Psoas muscle (tissue), 8 donors: ENCODE results near the gene CHPF2. TPM values are rescaled to one million over a fixed set of nuclear protein-coding genes. Genes with fewer than 3 reads are reported as not detected.

Experiments
- ATAC-seq, 4 donors: fragments of 200-7000 bp; cut with Tn5 transposase; one replicate each; pipeline ENCODE4 v1.9.1; 2020; ENCODE audit warnings: moderate library complexity in 3 of 4, mild to moderate bottlenecking in 2 of 4
- DNase-seq, 2 donors: peaks; one replicate each; pipeline ENCODE4 v3.0.0-alpha.2; 2020
- H3K27ac ChIP-seq: fragments of 200-600 bp; one replicate; pipeline ENCODE4 v1.8.0; 2022
- H3K27me3 ChIP-seq, 3 donors: fragments of 200-600 bp in 1 of 3; one replicate each; pipeline versions ENCODE4 v1.6.1 to v1.8.0; 2013 to 2022; ENCODE audit warnings: low read length in 2 of 3, mild to moderate bottlenecking in 2 of 3, moderate library complexity in 1 of 3; ENCODE audit not compliant: insufficient read depth in 3 of 3
- H3K36me3 ChIP-seq, 2 donors: fragments of 200-600 bp in 1 of 2; one replicate each; pipeline versions ENCODE4 v1.6.1 to v1.8.0; 2013 to 2022; ENCODE audit warnings: low read depth in 1 of 2, mild to moderate bottlenecking in 1 of 2, moderate library complexity in 1 of 2; ENCODE audit not compliant: insufficient read depth in 1 of 2
- H3K4me1 ChIP-seq: fragments of 200-600 bp; one replicate; pipeline ENCODE4 v1.8.0; 2022
- H3K4me3 ChIP-seq: fragments of 200-600 bp; one replicate; pipeline ENCODE4 v1.8.0; 2022; ENCODE audit warnings: mild to moderate bottlenecking
- H3K9me3 ChIP-seq: fragments of 200-600 bp; one replicate; pipeline ENCODE4 v1.8.0; 2022
- WGBS, 3 donors: extraction: QIAGEN DNeasy Blood & Tissue Kit; methylation state at CpG; one replicate each; pipeline versions ENCODE4 v1.1.6 to v1.1.7; 2013; 5-methylcytosine and 5-hydroxymethylcytosine counted together
- intact Hi-C, 2 donors: fragments of 100-400 bp; cut with DNase I; formaldehyde crosslinking; loops; one replicate each; pipeline versions ENCODE4 v1.11.0 to v1.14.2; 2022
- polyA plus RNA-seq, 3 donors: library from polyadenylated mRNA; stranded (reverse); fragments of 200-250 nt; gene quantifications; one replicate each; pipeline ENCODE4 v1.2.3, GENCODE V29; 2013
- total RNA-seq, 4 donors: library from RNA; stranded (reverse); fragmentation: NEBNext Ultra II Directional in 2 of 4; extraction: Animal tissue kit (Norgen Biotek cat#: 25700) in 2 of 4; gene quantifications; one replicate each; pipeline versions ENCODE4 v1.2.1 to v1.2.4, GENCODE V29; 2021 to 2023
- TF ChIP-seq, protein P1 (sequence below): fragments of 200-600 bp; IDR thresholded peaks from one replicate; pipeline ENCODE4 v1.8.0; 2022; ENCODE audit warnings: antibody characterized with exemption
- donor health status: healthy with polysubstance abuse.
- donor health status: DM: no; HTN: no; CAD: no; lungs with moderate emphysema.
- donor health status: Bipolar disorder and iron deficiency.
- donor health status: healthy.
- donor health status: DM: yes; HTN: yes; CAD: no.
- donor health status: DM: no; HTN: no; CAD: no.
- donor health status: DM: no; HTN: no; CAD: no.
- donor health status: DM: yes; HTN: yes; CAD: no.

Gene CHPF2
- total and polyA plus RNA-seq, 7 donors, result 5.3 to 19.8 (median 10.1) TPM

GRCh38 chr7:151233804-151234203 is 1.5 kb downstream of the CHPF2 start:
- Histone ChIP-seq H3K9me3 (no peaks in the 10 kb centered on the region), H3K4me1 (peaks cover 33% of the 10 kb centered on the region), H3K4me3 (peak overlapping the region; percentile 92), H3K27me3 (no peaks in the 10 kb centered on the region), H3K27ac (peak overlapping the region; percentile 88), H3K36me3 (peaks cover 7 to 42% of the 10 kb centered on the region in 2 donors)
- WGBS, 3 donors, result 69 to 80% (median 80%) methylated on average over 9 of the region's 9 CpGs
- DNase-seq (no peak), ATAC-seq (no peak)
- intact Hi-C loops, result no loop called here
- TF ChIP-seq, protein P1, sequence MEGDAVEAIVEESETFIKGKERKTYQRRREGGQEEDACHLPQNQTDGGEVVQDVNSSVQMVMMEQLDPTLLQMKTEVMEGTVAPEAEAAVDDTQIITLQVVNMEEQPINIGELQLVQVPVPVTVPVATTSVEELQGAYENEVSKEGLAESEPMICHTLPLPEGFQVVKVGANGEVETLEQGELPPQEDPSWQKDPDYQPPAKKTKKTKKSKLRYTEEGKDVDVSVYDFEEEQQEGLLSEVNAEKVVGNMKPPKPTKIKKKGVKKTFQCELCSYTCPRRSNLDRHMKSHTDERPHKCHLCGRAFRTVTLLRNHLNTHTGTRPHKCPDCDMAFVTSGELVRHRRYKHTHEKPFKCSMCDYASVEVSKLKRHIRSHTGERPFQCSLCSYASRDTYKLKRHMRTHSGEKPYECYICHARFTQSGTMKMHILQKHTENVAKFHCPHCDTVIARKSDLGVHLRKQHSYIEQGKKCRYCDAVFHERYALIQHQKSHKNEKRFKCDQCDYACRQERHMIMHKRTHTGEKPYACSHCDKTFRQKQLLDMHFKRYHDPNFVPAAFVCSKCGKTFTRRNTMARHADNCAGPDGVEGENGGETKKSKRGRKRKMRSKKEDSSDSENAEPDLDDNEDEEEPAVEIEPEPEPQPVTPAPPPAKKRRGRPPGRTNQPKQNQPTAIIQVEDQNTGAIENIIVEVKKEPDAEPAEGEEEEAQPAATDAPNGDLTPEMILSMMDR, result no peak

DNA sequence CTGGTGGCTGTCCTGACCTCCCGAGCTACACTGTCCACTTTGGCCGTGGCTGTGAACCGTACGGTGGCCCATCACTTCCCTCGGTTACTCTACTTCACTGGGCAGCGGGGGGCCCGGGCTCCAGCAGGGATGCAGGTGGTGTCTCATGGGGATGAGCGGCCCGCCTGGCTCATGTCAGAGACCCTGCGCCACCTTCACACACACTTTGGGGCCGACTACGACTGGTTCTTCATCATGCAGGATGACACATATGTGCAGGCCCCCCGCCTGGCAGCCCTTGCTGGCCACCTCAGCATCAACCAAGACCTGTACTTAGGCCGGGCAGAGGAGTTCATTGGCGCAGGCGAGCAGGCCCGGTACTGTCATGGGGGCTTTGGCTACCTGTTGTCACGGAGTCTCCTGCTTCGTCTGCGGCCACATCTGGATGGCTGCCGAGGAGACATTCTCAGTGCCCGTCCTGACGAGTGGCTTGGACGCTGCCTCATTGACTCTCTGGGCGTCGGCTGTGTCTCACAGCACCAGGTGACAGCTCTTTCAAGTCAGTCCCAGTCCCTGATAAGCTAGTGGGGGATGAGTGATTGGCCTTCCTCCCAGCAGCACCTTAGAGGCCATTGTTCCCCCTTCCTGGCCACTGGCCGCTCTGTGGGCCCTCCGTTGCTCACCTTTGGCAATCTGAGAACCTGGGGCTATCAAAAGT is 3.0 kb downstream of the CHPF2 start:
- H3K4me1 ChIP-seq, result peaks cover 33% of the 10 kb centered on the region
- DNase-seq (no peak), ATAC-seq (no peak)
- no peak overlapping the region for H3K27ac ChIP-seq
- TF ChIP-seq, protein P1, result no peak
- H3K4me3 ChIP-seq, result no peak overlapping the region
- intact Hi-C loops, result no loop called here
- 80 to 91% (median 87%) methylated on average over 28 of the region's 28 CpGs for WGBS, 3 donors
- H3K9me3 ChIP-seq, result no peaks in the 10 kb centered on the region
- H3K27me3 ChIP-seq, result no peaks in the 10 kb centered on the region
- peaks cover 7 to 57% of the 10 kb centered on the region in 2 donors for H3K36me3 ChIP-seq

DNA sequence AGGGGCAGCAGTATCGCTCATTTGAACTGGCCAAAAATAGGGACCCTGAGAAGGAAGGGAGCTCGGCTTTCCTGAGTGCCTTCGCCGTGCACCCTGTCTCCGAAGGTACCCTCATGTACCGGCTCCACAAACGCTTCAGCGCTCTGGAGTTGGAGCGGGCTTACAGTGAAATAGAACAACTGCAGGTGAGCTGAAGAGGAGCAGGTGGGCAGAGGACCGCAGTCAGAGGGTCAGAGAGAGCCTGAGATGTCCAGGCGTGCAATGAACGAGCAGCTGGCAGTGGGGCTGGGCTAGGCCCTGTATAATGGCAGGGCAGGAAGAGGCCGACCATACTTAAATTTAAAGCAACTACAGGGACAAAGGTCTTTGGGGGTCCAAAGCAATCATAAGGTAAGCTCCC is 4.1 kb downstream of the CHPF2 start:
- Histone ChIP-seq H3K9me3 (no peaks in the 10 kb centered on the region), H3K27ac (peak overlapping the region; percentile 78), H3K27me3 (no peaks in the 10 kb centered on the region), H3K4me1 (peaks cover 37% of the 10 kb centered on the region), H3K4me3 (no peak overlapping the region), H3K36me3 (peaks cover 7 to 68% of the 10 kb centered on the region in 2 donors)
- DNase-seq (no peak), ATAC-seq (no peak)
- WGBS, 3 donors, result 79 to 84% (median 82%) methylated on average over 13 of the region's 13 CpGs
- intact Hi-C loops, result no loop called here
- TF ChIP-seq, protein P1, result no peak

- TF ChIP-seq, protein P1, result no peak
- peak in 1 of 2 donors; percentile 85 for DNase-seq
- Histone ChIP-seq H3K27me3 (no peaks in the 10 kb centered on the region), H3K36me3 (peaks cover 7 to 79% of the 10 kb centered on the region in 2 donors), H3K4me1 (peaks cover 30% of the 10 kb centered on the region), H3K27ac (peak overlapping the region; percentile 78), H3K4me3 (no peak overlapping the region), H3K9me3 (no peaks in the 10 kb centered on the region)
- 49 to 64% (median 50%) methylated on average over 44 of the region's 44 CpGs for WGBS, 3 donors
- intact Hi-C loops, result no loop called here
- peak; percentile 55 to 83 (median 80) for ATAC-seq
Measured at GRCh38 chr7:151237244-151238189, 5.2 kb downstream of the CHPF2 start.
